HepG2 (cell line): Measurements from ENCODE around the gene DGKB. TPM values are rescaled to one million over a fixed set of nuclear protein-coding genes. Genes with fewer than 3 reads are reported as not detected.

Experiments used
- ATAC-seq: fragments of 200-7000 bp; cut with Tn5 transposase; 3 replicates; pipeline ENCODE4 v1.9.1; 2020; ENCODE audit warnings: mild to moderate bottlenecking, moderate library complexity
- BruUV-seq: library from RNA; stranded (reverse); fragments of 400-500 nt; replicated peaks from 2 replicates; lab custom pipeline; 2021; lab: Mats Ljungman, UMichigan
- CTCF ChIA-PET: fragments of 300-600 bp; formaldehyde crosslinking; extraction: SDS; loops from one replicate; lab custom pipeline; 2021; ENCODE audit warnings: low total read pairs, inconsistent platforms, low intra/inter-chr PET ratio; lab: Yijun Ruan, JAX
- POLR2A ChIA-PET: fragments of 350-600 bp; sonication (Branson Sonifier 250); formaldehyde crosslinking; loops from one replicate; lab custom pipeline; 2020; ENCODE audit warnings: antibody characterized with exemption, inconsistent platforms; lab: Yijun Ruan, JAX
- DNase-seq: peaks from one replicate; pipeline ENCODE4 v3.0.0-alpha.2; 2015; ENCODE audit warnings: low spot score
- FAIRE-seq: peaks from 3 replicates; lab custom pipeline; 2011; peaks lifted over from hg19 to GRCh38; lab: Jason Lieb, UNC
- H2AFZ ChIP-seq: one replicate; pipeline ENCODE4 v1.6.1; 2011; ENCODE audit warnings: low read length, inconsistent platforms
- H3K27ac ChIP-seq: fragments of 300-600 bp; 3 replicates; pipeline ENCODE4 v1.8.0; 2011; ENCODE audit warnings: mixed run types, mild to moderate bottlenecking, mixed read lengths, low read length, inconsistent platforms; ENCODE audit not compliant: insufficient read depth; ENCODE audit errors: extremely low read length
- H3K27me3 ChIP-seq, 2 experiments: fragments of 200-600 bp in 1 of 2; 2 replicates in 1 of 2; 3 replicates in 1 of 2; pipeline versions ENCODE4 v1.6.0 to v1.8.0; 2011; ENCODE audit warnings: low read length in 2 of 2, mild to moderate bottlenecking in 2 of 2, moderate library complexity in 2 of 2, inconsistent platforms in 1 of 2; ENCODE audit not compliant: insufficient read depth in 2 of 2, control insufficient read depth in 1 of 2
- H3K36me3 ChIP-seq, 2 experiments: fragments of 200-600 bp in 1 of 2; replicated peaks in 1 of 2; 2 replicates in 1 of 2; 3 replicates in 1 of 2; pipeline versions ENCODE4 v1.5.1 to v1.8.0; 2011; ENCODE audit warnings: low read length in 2 of 2, inconsistent platforms in 1 of 2; ENCODE audit not compliant: insufficient read depth in 2 of 2, control insufficient read depth in 1 of 2
- H3K4me1 ChIP-seq: 2 replicates; pipeline ENCODE4 v1.5.1; 2012; ENCODE audit warnings: low read length, inconsistent platforms; ENCODE audit not compliant: insufficient read depth
- H3K4me2 ChIP-seq: 2 replicates; pipeline ENCODE4 v1.6.0; 2011; ENCODE audit warnings: low read depth, low read length, inconsistent platforms
- H3K4me3 ChIP-seq, 3 experiments: fragments of 200-600 bp in 1 of 3; sonication (generic), shearing (Covaris generic) in 1 of 3; replicated peaks in 1 of 3; 2 replicates each; pipeline ENCODE4 v1.5.1; 2011 to 2016; ENCODE audit warnings: low read length in 3 of 3, inconsistent platforms in 2 of 3, low read depth in 2 of 3, mild to moderate bottlenecking in 2 of 3, control low read depth in 1 of 3, mixed read lengths in 1 of 3; ENCODE audit not compliant: insufficient read depth in 1 of 3
- H3K79me2 ChIP-seq: one replicate; pipeline ENCODE4 v1.6.1; 2011; ENCODE audit warnings: low read length, inconsistent platforms; ENCODE audit not compliant: insufficient read depth
- H3K9ac ChIP-seq: 2 replicates; pipeline ENCODE4 v1.6.0; 2011; ENCODE audit warnings: mild to moderate bottlenecking, low read depth, low read length, inconsistent platforms; ENCODE audit not compliant: insufficient read depth
- H3K9me3 ChIP-seq: 2 replicates; pipeline ENCODE4 v1.5.1; 2012; ENCODE audit warnings: mild to moderate bottlenecking, low read length
- H4K20me1 ChIP-seq: 2 replicates; pipeline ENCODE4 v1.6.0; 2011; ENCODE audit warnings: inconsistent platforms, mild to moderate bottlenecking, low read length, moderate library complexity; ENCODE audit not compliant: insufficient read depth
- ATF3 ChIP-seq: sonication (generic); formaldehyde crosslinking; IDR thresholded peaks from 2 replicates; pipeline ENCODE4 v1.4.0; 2020; ENCODE audit warnings: missing genetic modification reagents
- E2F1 ChIP-seq: sonication (generic); formaldehyde crosslinking; IDR thresholded peaks from 2 replicates; pipeline ENCODE4 v1.5.0; 2020; ENCODE audit warnings: missing genetic modification reagents
- HMGXB4 ChIP-seq, 2 experiments: sonication (generic) in 1 of 2; formaldehyde crosslinking in 1 of 2; IDR thresholded peaks; 2 replicates each; pipeline versions ENCODE4 v1.4.0 to v1.6.1; 2018 to 2020; ENCODE audit warnings: missing genetic modification reagents in 2 of 2, borderline replicate concordance in 1 of 2, low read depth in 1 of 2, mild to moderate bottlenecking in 1 of 2, missing biosample characterization in 1 of 2
- JUN ChIP-seq: sonication (generic); formaldehyde crosslinking; IDR thresholded peaks from 2 replicates; pipeline ENCODE4 v1.4.0; 2020; ENCODE audit warnings: mild to moderate bottlenecking, missing genetic modification reagents
- KLF11 ChIP-seq: IDR thresholded peaks from 2 replicates; pipeline ENCODE4 v1.6.1; 2016; ENCODE audit warnings: missing compliant biosample characterization
- MAFF ChIP-seq: IDR thresholded peaks from 2 replicates; pipeline ENCODE4 v1.6.1; 2011; ENCODE audit warnings: low read depth, low read length, improper control_type of control experiment
- MEF2D ChIP-seq: sonication (generic); formaldehyde crosslinking; IDR thresholded peaks from 2 replicates; pipeline ENCODE4 v1.5.1; 2020; ENCODE audit warnings: mild to moderate bottlenecking, missing genetic modification reagents
- NR2F1 ChIP-seq, 2 experiments: fragments of 450-650 bp in 1 of 2; formaldehyde crosslinking in 1 of 2; IDR thresholded peaks; 2 replicates each; pipeline versions ENCODE4 v1.5.0 to v1.6.1; 2016 to 2020; ENCODE audit warnings: mild to moderate bottlenecking in 1 of 2, missing compliant biosample characterization in 1 of 2, missing genetic modification reagents in 1 of 2, moderate library complexity in 1 of 2
- POGK ChIP-seq: sonication (generic); formaldehyde crosslinking; conservative IDR thresholded peaks from 2 replicates; pipeline ENCODE4 v1.8.0; 2022; ENCODE audit warnings: mild to moderate bottlenecking, moderate library complexity, missing genetic modification reagents
- REPIN1 ChIP-seq: sonication (generic); formaldehyde crosslinking; IDR thresholded peaks from 2 replicates; pipeline ENCODE4 v1.8.0; 2022; ENCODE audit warnings: missing genetic modification reagents, low read depth, mild to moderate bottlenecking, borderline replicate concordance
- RFXAP ChIP-seq: sonication (generic); formaldehyde crosslinking; IDR thresholded peaks from 2 replicates; pipeline ENCODE4 v1.4.0; 2020; ENCODE audit warnings: missing genetic modification reagents, borderline replicate concordance
- ZFP82 ChIP-seq: sonication (generic); formaldehyde crosslinking; IDR thresholded peaks from 2 replicates; pipeline ENCODE4 v1.5.1; 2020; ENCODE audit warnings: mild to moderate bottlenecking, missing genetic modification reagents, borderline replicate concordance
- ZNF557 ChIP-seq: sonication (generic); formaldehyde crosslinking; IDR thresholded peaks from 2 replicates; pipeline ENCODE4 v1.4.0; 2020; ENCODE audit warnings: missing genetic modification reagents
- ZNF605 ChIP-seq: sonication (generic); formaldehyde crosslinking; IDR thresholded peaks from 2 replicates; pipeline ENCODE4 v1.8.0; 2022; ENCODE audit warnings: mild to moderate bottlenecking, missing genetic modification reagents
- WGBS: methylation state at CpG from one replicate; pipeline ENCODE4 v1.1.6; 2017; ENCODE audit warnings: low lambda C conversion rate; 5-methylcytosine and 5-hydroxymethylcytosine counted together
- in situ Hi-C: cut with HindIII; loops from 2 replicates; pipeline ENCODE4 v1.10.0; 2017; ENCODE audit warnings: low pct_unique_long_range_greater_than_20kb; ENCODE audit not compliant: extremely low pct_ligation_motif_present
- intact Hi-C: fragments of 100-400 bp; cut with micrococcal nuclease; formaldehyde crosslinking; loops from one replicate; pipeline ENCODE4 v1.10.0; 2022; ENCODE audit not compliant: unreplicated experiment
- polyA plus RNA-seq, 8 experiments: library from polyadenylated mRNA; depleted of rRNA in 3 of 8; stranded (reverse) in 7 of 8; unstranded in 1 of 8; fragments of >200 nt; fragmentation: Illumina TruSeq in 4 of 8; extraction: Trizol in 4 of 8; gene quantifications; 2 replicates each; pipeline versions ENCODE4 v1.2.1 to v1.2.3, GENCODE V29; 2011 to 2016; ENCODE audit warnings: low read depth in 4 of 8, missing spikeins in 1 of 8, mixed read lengths in 1 of 8; ENCODE audit not compliant: insufficient read depth in 1 of 8
- total RNA-seq, 5 experiments: library from RNA; depleted of rRNA; stranded (reverse); fragments of >200 nt; fragmentation: Illumina TruSeq; extraction: Trizol; gene quantifications; 2 replicates each; pipeline ENCODE4 v1.2.3, GENCODE V29; 2016; ENCODE audit warnings: low read depth in 1 of 5

The DGKB gene
- total and polyA plus RNA-seq, 2 of the 13 experiments (the other 11 are each of a cell fraction or from before 2014, with no cell fraction given), result not detected

- no TSS peak for BruUV-seq
- in situ Hi-C loops, result no loop called here
- DNase-seq (no peak), ATAC-seq (no peak), FAIRE-seq (no peak)
- CTCF ChIA-PET, result no interaction called here
- TF ChIP-seq HMGXB4 (CRISPR knock-in tag; IDR thresholded peaks at IDR 0.05; ENCODE audit: borderline replicate concordance in 1 of 2, low read depth in 1 of 2) (no peak), MAFF (no peak), POGK (CRISPR knock-in tag) (no peak), ZNF605 (CRISPR knock-in tag) (no peak), ZFP82 (CRISPR knock-in tag) (no peak), MEF2D (CRISPR knock-in tag) (no peak), ATF3 (CRISPR knock-in tag) (no peak), REPIN1 (CRISPR knock-in tag) (no peak), KLF11 (CRISPR knock-in tag) (no peak), JUN (CRISPR knock-in tag) (no peak), RFXAP (CRISPR knock-in tag) (no peak), E2F1 (CRISPR knock-in tag) (no peak), ZNF557 (CRISPR knock-in tag) (no peak), NR2F1 (CRISPR knock-in tag; IDR thresholded peaks at IDR 0.05) (no peak)
- H3K4me1 ChIP-seq, result no peaks in the 10 kb centered on the region
- H3K4me2 ChIP-seq, result no peak overlapping the region
- POLR2A ChIA-PET, result no interaction called here
- intact Hi-C loops, result no loop called here
- no peaks in the 10 kb centered on the region for H3K36me3 ChIP-seq
- no peaks in the 10 kb centered on the region for H4K20me1 ChIP-seq
- H2AFZ ChIP-seq, result no peak overlapping the region
- WGBS, result 0% methylated on average over 3 of the region's 3 CpGs
- H3K27me3 ChIP-seq, result no peaks in the 10 kb centered on the region
- H3K9me3 ChIP-seq, result peaks cover 87% of the 10 kb centered on the region
- no peak overlapping the region for H3K9ac ChIP-seq
- no peak overlapping the region for H3K27ac ChIP-seq
- no peak overlapping the region for H3K4me3 ChIP-seq
- no peaks in the 10 kb centered on the region for H3K79me2 ChIP-seq
Observed at GRCh38 chr7:14380881-14381280, 521.7 kb downstream of the DGKB start.
